Measurements from ENCODE around the gene HEATR1. TPM values are rescaled to one million over a fixed set of nuclear protein-coding genes. Genes with fewer than 3 reads are reported as not detected.

HEATR1 gene
- total RNA-seq, 1 donor from 2014 or later = 12.8 TPM

- Histone ChIP-seq H3K27ac (replicated peaks) (no peak overlapping the region), H3K36me3 (peaks cover 99% of the 10 kb centered on the region), H3K9me3 (replicated peaks) (no peaks in the 10 kb centered on the region), H3K27me3 (ENCODE audit: low read depth) (no peaks in the 10 kb centered on the region), H3K4me1 (no peaks in the 10 kb centered on the region), H3K4me3 (no peak overlapping the region)
- intact Hi-C loops (cut with micrococcal nuclease) = no loop called here
- DNase-seq = no peak
- TF ChIP-seq CTCF (IDR thresholded peaks at IDR 0.05; ENCODE audit: borderline replicate concordance) = no peak
These were observed 50.9 kb downstream of the HEATR1 start for GRCh38 chr1:236553370-236553769.

GRCh38 chr1:236552901-236553300 lies 51.4 kb downstream of the HEATR1 start:
- intact Hi-C loops (cut with micrococcal nuclease) = no loop called here
- no peak for TF ChIP-seq CTCF (IDR thresholded peaks at IDR 0.05; ENCODE audit: borderline replicate concordance)
- no peak for DNase-seq
- H3K4me3 ChIP-seq = no peak overlapping the region
- H3K36me3 ChIP-seq = peaks cover 99% of the 10 kb centered on the region
- no peaks in the 10 kb centered on the region for H3K27me3 ChIP-seq (ENCODE audit: low read depth)
- no peaks in the 10 kb centered on the region for H3K9me3 ChIP-seq (replicated peaks)
- H3K4me1 ChIP-seq = no peaks in the 10 kb centered on the region
- H3K27ac ChIP-seq (replicated peaks) = no peak overlapping the region

GRCh38 chr1:236552096-236552495 lies 52.2 kb downstream of the HEATR1 start:
- Histone ChIP-seq H3K27me3 (ENCODE audit: low read depth) (no peaks in the 10 kb centered on the region), H3K4me1 (no peaks in the 10 kb centered on the region), H3K27ac (replicated peaks) (no peak overlapping the region), H3K4me3 (no peak overlapping the region), H3K9me3 (replicated peaks) (no peaks in the 10 kb centered on the region), H3K36me3 (peaks cover 99% of the 10 kb centered on the region)
- TF ChIP-seq CTCF (IDR thresholded peaks at IDR 0.05; ENCODE audit: borderline replicate concordance) = no peak
- intact Hi-C loops (cut with micrococcal nuclease) = no loop called here
- DNase-seq = no peak

GRCh38 chr1:236550961-236551851 lies 53.1 kb downstream of the HEATR1 start:
- peaks cover 99% of the 10 kb centered on the region for H3K36me3 ChIP-seq
- H3K4me3 ChIP-seq = no peak overlapping the region
- H3K9me3 ChIP-seq (replicated peaks) = no peaks in the 10 kb centered on the region
- intact Hi-C loops (cut with micrococcal nuclease) = no loop called here
- DNase-seq = no peak
- TF ChIP-seq CTCF (IDR thresholded peaks at IDR 0.05; ENCODE audit: borderline replicate concordance) = no peak
- no peaks in the 10 kb centered on the region for H3K27me3 ChIP-seq (ENCODE audit: low read depth)
- H3K4me1 ChIP-seq = no peaks in the 10 kb centered on the region
- H3K27ac ChIP-seq (replicated peaks) = no peak overlapping the region

- Histone ChIP-seq H3K4me3 (no peak overlapping the region), H3K4me1 (peaks cover under 1% of the 10 kb centered on the region), H3K9me3 (replicated peaks) (no peaks in the 10 kb centered on the region), H3K27ac (replicated peaks) (no peak overlapping the region), H3K27me3 (ENCODE audit: low read depth) (no peaks in the 10 kb centered on the region), H3K36me3 (peaks cover 100% of the 10 kb centered on the region)
- no peak for DNase-seq
- intact Hi-C loops (cut with micrococcal nuclease) = no loop called here
- no peak for TF ChIP-seq CTCF (IDR thresholded peaks at IDR 0.05; ENCODE audit: borderline replicate concordance)
These were observed 55.9 kb downstream of the HEATR1 start for GRCh38 chr1:236548452-236548851.
